Heart left ventricle (tissue), 16 donors: ENCODE data around the gene SKI. TPM values are rescaled to one million over a fixed set of nuclear protein-coding genes. Genes with fewer than 3 reads are reported as not detected.

ENCODE experiments used
- ATAC-seq, 4 donors: fragments of 200-7000 bp; cut with Tn5 transposase; one replicate each; pipeline ENCODE4 v1.9.1; 2020 to 2022; ENCODE audit warnings: moderate library complexity in 4 of 4, mild to moderate bottlenecking in 3 of 4, moderate number of reproducible peaks in 1 of 4
- DNase-seq, 5 donors: peaks; one replicate each; pipeline ENCODE4 v3.0.0-alpha.2; 2020
- H3K27ac ChIP-seq, 12 donors: fragments of 200-600 bp; sonication (generic) in 4 of 12; one replicate each; pipeline versions ENCODE4 v1.5.0 to v1.8.0; 2016 to 2022; ENCODE audit warnings: mild to moderate bottlenecking in 2 of 12
- H3K27me3 ChIP-seq, 9 donors: fragments of 200-600 bp; sonication (generic) in 2 of 9; one replicate each; pipeline versions ENCODE4 v1.5.1 to v1.8.0; 2016 to 2022; ENCODE audit warnings: mild to moderate bottlenecking in 3 of 9
- H3K36me3 ChIP-seq, 9 donors: fragments of 200-600 bp; sonication (generic) in 2 of 9; one replicate each; pipeline versions ENCODE4 v1.5.0 to v1.8.0; 2018 to 2022; ENCODE audit warnings: mild to moderate bottlenecking in 2 of 9
- H3K4me1 ChIP-seq, 12 donors: fragments of 200-600 bp; sonication (generic) in 4 of 12; one replicate each; pipeline versions ENCODE4 v1.5.0 to v1.8.0; 2016 to 2022; ENCODE audit warnings: mild to moderate bottlenecking in 3 of 12
- H3K4me3 ChIP-seq, 12 donors: fragments of 200-600 bp; sonication (generic) in 4 of 12; one replicate each; pipeline versions ENCODE4 v1.5.0 to v1.8.0; 2017 to 2022; ENCODE audit warnings: mild to moderate bottlenecking in 9 of 12, moderate library complexity in 4 of 12
- H3K9me3 ChIP-seq, 12 donors: fragments of 200-600 bp; sonication (generic) in 4 of 12; one replicate each; pipeline versions ENCODE4 v1.5.0 to v1.8.0; 2016 to 2022; ENCODE audit warnings: mild to moderate bottlenecking in 1 of 12
- CTCF ChIP-seq, 12 donors: fragments of 200-600 bp; sonication (generic) in 4 of 12; IDR thresholded peaks; one replicate each; pipeline versions ENCODE4 v1.5.0 to v1.8.0; 2018 to 2022; ENCODE audit warnings: antibody characterized with exemption in 12 of 12, mild to moderate bottlenecking in 5 of 12
- POLR2A ChIP-seq, 2 donors: fragments of 450-650 bp; IDR thresholded peaks; one replicate each; pipeline ENCODE4 v1.6.1; 2017; ENCODE audit warnings: antibody characterized with exemption in 2 of 2, mild to moderate bottlenecking in 2 of 2, moderate library complexity in 2 of 2
- WGBS, 4 donors: extraction: QIAGEN DNeasy Blood & Tissue Kit in 2 of 4; methylation state at CpG; one replicate each; pipeline versions ENCODE4 v1.1.5 to v1.1.7; 2013 to 2018; 5-methylcytosine and 5-hydroxymethylcytosine counted together
- intact Hi-C, 10 donors: fragments of 100-400 bp; cut with DNase I; formaldehyde crosslinking; loops; one replicate each; pipeline versions ENCODE4 v1.11.1 to v1.14.2; 2022
- polyA plus RNA-seq, 2 donors: library from polyadenylated mRNA; stranded (reverse); fragments of 200-250 nt; gene quantifications; one replicate each; pipeline ENCODE4 v1.2.3, GENCODE V29; 2013
- total RNA-seq, 9 donors: library from RNA; depleted of rRNA in 2 of 9; stranded (reverse); fragments of >200 nt in 2 of 9; fragmentation: NEBNext Ultra II Directional in 3 of 9; extraction: Animal tissue kit (Norgen Biotek cat#: 25700) in 3 of 9; gene quantifications; one replicate each; pipeline versions ENCODE4 v1.1.0 to v1.2.4, GENCODE V29; 2016 to 2023
- donor health status: ischemic (EF 13 %, LVEDD 7.1; RV severe dilation, severe dysfunction).
- donor health status: healthy with polysubstance abuse.
- donor health status: DM: no; HTN: yes; CAD: no.
- donor health status: DM: no; HTN: no; CAD: no.
- donor health status: ischemic (EF 25% LVEDD 6.9; RV normal size, moderate dysfunction).
- donor health status: ischemic (EF 25% LVEDD 5.7; RV mildly dilated, moderate dysfunction).
- donor health status: healthy.
- donor health status: DM: yes; HTN: yes; CAD: no.
- donor health status: ischemic (EF 35%, LVEDD 5.7; RV mildly dilated, moderate dysfunction).
- donor health status: nonischemic (EF 11% LVEDD 7.7; RV severe dilation, severe dysfunction).
- donor health status: DM: yes; HTN: yes; CAD: no.
- donor health status: PGD.
- donor health status: ischemic (EF 29% LVEDD 5.4; RV normal size, mild dysfunction).
- donor health status: nonischemic (EF 23%, LVEDD 6.1; RV moderate dilation, normal function).

Gene SKI
- total and polyA plus RNA-seq, 11 donors = 16.9 to 52.7 (median 38.9) TPM

GRCh38 chr1:2344744-2345296 lies 116.7 kb downstream of the SKI start:
- no peaks in the 10 kb centered on the region for H3K4me1 ChIP-seq
- H3K27me3 ChIP-seq = no peaks in the 10 kb centered on the region
- H3K36me3 ChIP-seq = no peaks in the 10 kb centered on the region
- no peak overlapping the region for H3K27ac ChIP-seq
- peak in 3 of 5 donors; percentile 9 to 44 (median 21) for DNase-seq
- intact Hi-C loops = no loop called here
- H3K9me3 ChIP-seq = no peaks in the 10 kb centered on the region
- peak in 1 of 4 donors; percentile 6 for ATAC-seq
- no peak overlapping the region for H3K4me3 ChIP-seq
- TF ChIP-seq POLR2A (IDR thresholded peaks at IDR 0.05) (no peak), CTCF (IDR thresholded peaks at IDR 0.05) (no peak)
- 92 to 94% (median 94%) methylated on average over 20 to 29 of the region's 29 CpGs for whole genome bisulfite sequencing, 4 donors

DNA sequence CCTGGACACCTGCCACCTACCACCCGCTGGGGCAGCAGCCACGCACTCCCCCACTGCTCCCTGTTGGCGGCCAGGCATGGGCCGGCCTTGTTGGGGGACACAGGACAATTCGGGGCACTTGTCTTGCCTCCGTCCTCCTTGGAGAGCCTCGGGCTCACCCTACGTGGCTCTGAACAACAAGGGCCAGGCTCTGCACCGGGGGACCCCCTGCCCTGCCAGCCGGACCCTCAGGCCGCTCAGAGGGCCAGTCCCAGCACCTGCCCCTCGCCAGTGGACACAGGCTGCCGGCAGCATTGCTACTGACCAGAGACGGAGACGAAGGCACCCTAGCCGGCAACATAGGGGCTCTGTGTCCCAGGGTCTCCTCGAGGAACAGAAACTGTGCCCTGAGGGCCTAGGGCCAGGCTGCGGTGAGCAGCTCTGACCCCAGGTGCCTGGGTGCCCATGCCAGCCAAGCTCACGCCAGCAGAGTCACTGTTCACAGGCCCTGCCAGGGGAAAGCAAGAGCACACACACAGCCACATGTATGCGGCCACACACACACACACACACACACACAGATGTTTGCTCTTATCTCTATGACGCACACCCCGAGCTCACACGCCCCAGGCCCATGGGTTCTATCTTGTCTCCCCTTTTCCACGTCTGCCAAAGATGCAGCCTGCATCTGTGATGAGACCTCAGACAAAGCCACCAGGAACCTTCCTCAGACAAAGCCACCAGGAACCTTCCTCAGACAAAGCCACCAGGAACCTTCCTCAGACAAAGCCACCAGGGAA lies 117.4 kb downstream of the SKI start:
- Histone ChIP-seq H3K36me3 (no peaks in the 10 kb centered on the region), H3K27me3 (no peaks in the 10 kb centered on the region), H3K27ac (no peak overlapping the region), H3K4me3 (no peak overlapping the region), H3K9me3 (no peaks in the 10 kb centered on the region), H3K4me1 (no peaks in the 10 kb centered on the region)
- ATAC-seq = peak in 1 of 4 donors; percentile 5
- intact Hi-C loops = no loop called here
- TF ChIP-seq CTCF (IDR thresholded peaks at IDR 0.05) (no peak), POLR2A (IDR thresholded peaks at IDR 0.05) (no peak)
- 86 to 92% (median 89%) methylated on average over 19 to 24 of the region's 24 CpGs for WGBS, 4 donors
- peak in 3 of 5 donors; percentile 15 to 46 (median 24) for DNase-seq

GRCh38 chr1:2346691-2347408 lies 118.7 kb downstream of the SKI start:
- H3K9me3 ChIP-seq = no peaks in the 10 kb centered on the region
- H3K36me3 ChIP-seq = no peaks in the 10 kb centered on the region
- no peak for TF ChIP-seq CTCF (IDR thresholded peaks at IDR 0.05)
- no peak for TF ChIP-seq POLR2A (IDR thresholded peaks at IDR 0.05)
- no peak overlapping the region for H3K4me3 ChIP-seq
- H3K27me3 ChIP-seq = no peaks in the 10 kb centered on the region
- ATAC-seq = no peak
- intact Hi-C loops = no loop called here
- H3K4me1 ChIP-seq = no peaks in the 10 kb centered on the region
- WGBS, 4 donors = 81 to 94% (median 89%) methylated on average over 7 to 17 of the region's 17 CpGs
- DNase-seq = peak in 3 of 5 donors; percentile 11 to 44 (median 16)
- no peak overlapping the region for H3K27ac ChIP-seq

GRCh38 chr1:2347409-2347785 lies 119.3 kb downstream of the SKI start:
- DNase-seq = peak in 2 of 5 donors; percentile 21 to 44

More at GRCh38 chr1:2347409-2347785, 119.3 kb downstream of the SKI start:
- no peaks in the 10 kb centered on the region for H3K4me1 ChIP-seq
- H3K9me3 ChIP-seq = no peaks in the 10 kb centered on the region
- no peak overlapping the region for H3K4me3 ChIP-seq
- intact Hi-C loops = no loop called here
- no peaks in the 10 kb centered on the region for H3K27me3 ChIP-seq
- no peaks in the 10 kb centered on the region for H3K36me3 ChIP-seq
- 92 to 94% (median 92%) methylated on average over 7 to 13 of the region's 13 CpGs for WGBS, 4 donors
- H3K27ac ChIP-seq = no peak overlapping the region
- ATAC-seq = no peak
- TF ChIP-seq POLR2A (IDR thresholded peaks at IDR 0.05) (no peak), CTCF (IDR thresholded peaks at IDR 0.05) (no peak)
